Activated CD8-positive, alpha-beta memory T cell treated with anti-CD3 and anti-CD28 coated beads, Interleukin-2, amount 50 U/mL, for 1 hour (primary cell): Measurements from ENCODE around the gene DGCR2.
"Not testable (repeated sequence)": the region's sequence is repeated elsewhere in the genome, so short reads cannot be mapped to it uniquely, and the experiment has no call there.

ENCODE experiments used
- DNase-seq: peaks from one replicate; pipeline ENCODE4 v3.0.0-alpha.2; 2020; ENCODE audit errors: extremely low read depth

DGCR2 gene

DNA sequence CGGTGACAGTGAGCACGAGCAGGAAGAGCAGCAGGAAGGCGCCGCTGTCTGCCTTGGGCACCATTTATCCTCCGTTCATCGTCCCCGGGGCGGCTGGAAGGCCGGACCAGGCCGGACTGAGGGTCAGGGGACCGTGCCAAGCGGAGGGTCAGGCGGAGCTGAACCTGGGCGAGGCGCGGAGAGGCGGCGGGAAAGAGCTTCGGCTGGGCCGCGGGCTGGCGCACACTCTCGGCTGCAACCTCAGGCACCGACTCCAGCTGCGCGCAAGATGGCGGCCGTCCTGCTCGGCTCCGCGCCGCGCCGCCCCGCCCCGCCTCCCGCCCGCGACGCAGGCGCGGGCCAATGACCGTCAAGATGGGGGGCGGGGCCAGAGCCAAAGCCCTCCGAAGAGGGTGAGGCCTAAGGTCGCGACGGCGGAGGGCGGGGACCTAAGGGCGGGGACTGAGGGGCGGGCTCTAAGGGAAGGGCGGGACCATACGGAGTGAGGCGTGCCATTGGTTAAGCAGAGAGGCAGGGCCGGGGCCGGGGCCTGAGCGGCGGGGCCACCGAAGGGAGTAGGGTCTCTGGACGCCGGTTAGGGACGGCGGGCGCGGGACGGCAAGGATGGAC lies at the start of gene DGCR2:
DGCR2 (minus strand) TSS at position 270 of the 609 bp plus-strand sequence; CDS start at position 64, 206 bp downstream.
- peak; percentile 90 for DNase-seq

DNA sequence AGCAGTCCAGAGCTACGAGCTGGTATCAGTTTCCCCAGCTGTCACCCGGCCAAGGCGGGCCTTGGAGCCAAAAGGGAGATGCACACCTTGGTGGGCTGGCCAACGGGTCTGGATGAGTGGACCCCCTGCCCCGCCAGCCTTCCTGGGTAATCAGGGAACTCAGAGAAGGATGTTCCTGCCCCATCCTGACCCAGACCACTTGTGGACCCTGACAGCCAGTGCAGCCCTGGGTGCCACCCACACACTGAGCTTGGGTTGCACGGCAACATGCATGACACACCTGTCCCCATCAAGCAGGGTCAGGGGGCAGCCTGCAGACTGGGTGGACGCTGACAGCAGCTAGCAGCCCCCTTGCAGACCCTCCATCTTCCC lies 47.7 kb upstream of the DGCR2 start:
- no peak for DNase-seq

DNA sequence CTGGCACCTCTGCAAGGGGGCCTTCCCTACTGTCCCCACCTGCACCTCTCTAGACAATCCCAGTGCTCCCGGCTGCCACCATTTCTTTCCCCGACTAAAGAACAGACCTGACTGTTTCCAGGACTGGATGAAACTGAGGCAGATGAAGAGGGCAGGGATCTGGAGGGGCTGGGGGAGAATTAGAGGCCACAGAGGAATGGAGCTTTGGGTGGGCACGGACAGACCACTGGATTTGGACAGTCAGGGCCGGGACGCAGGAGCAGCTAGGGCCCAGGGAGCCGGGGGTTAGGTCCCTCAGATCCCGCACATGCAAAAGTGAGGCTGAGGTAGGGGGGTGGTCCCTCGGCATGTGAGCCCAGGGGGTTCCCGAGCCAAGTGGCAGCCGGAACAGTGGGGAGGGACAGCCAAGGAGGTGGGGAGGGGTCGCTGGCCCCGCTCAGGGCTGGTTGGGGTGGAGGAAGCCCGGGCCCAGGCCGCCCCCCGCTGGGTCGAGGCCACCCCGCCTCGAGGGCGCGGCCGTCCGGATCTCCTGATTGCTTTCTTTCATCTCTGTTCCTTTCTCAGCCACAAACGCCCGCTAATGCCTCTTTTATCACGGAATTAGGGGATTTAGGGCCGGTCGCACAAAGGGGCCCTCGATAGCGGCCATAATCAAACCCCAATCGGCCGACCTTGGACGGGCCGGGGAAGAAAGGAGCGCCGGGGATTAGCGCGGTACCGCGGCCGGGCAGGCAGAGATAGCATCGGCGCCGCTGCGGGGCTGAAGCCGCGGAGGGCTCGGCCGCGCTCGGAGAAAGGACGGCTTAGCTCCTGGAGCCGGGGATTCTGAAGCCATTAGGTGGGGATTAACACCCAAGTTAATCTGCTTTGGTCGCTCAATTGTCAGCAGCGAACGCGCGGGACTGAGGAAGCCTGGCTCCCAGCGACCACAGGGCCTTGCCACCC lies 47.1 kb upstream of the DGCR2 start:
- no peak for DNase-seq

DNA sequence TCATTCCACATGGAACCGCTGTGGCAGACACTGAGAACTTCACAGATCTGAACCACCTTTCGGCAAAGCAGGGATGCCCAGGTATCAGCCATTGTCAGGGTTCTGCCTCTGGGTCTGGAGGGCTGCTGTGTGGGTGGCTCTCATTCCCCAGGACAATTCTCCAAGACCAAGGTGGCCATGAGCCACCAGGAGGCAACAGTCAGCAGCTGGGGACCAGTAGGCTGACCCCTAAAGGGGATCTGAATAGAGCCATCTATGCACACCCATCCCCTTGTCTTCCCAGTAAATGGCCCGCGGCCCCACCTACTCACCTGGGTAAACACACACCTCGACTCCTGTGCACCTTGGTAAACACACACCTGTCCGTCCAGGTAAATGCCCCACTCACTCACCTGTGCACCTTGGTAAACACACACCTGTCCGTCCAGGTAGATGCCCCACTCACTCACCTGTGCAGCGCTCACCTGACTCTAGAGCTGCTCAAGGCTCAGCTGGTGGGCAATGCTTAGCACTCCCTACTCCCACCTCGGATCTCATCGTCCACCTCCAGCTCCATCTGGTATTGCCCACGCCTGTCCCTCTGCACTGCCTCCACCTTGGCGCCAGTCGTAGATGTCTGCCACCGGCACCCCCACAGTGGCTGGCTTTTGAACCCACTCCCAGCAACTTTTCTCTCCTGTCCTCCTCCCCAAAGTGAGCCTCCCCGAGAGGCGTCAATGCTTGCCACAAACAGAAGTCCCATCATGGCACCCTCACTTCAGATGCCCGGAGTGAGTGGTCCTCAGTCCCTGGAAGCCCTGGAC lies 46.1 kb upstream of the DGCR2 start:
- no peak for DNase-seq

- no peak for DNase-seq
Observed at GRCh38 chr22:19167106-19167869, 45.1 kb upstream of the DGCR2 start.

DNA sequence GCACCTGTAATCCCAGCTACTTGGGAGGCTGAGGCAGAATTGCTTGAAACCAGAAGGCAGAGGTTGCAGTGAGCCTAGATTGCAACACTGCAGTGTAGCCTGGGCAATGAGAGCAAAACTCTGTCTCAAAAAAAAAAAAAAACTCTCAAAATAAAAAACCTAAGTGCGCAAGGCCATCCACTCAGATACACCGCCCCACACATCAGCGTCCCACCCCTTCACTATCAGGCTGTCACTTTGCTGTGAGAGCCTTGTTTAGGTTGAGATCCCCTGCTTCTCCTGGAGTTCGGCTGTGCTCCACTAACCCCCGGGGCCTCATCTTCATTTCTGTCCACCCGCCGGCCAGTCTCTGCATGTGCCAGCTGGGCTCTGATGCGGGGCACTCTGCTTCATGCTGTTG lies 44.2 kb upstream of the DGCR2 start:
- DNase-seq: no peak

DNA sequence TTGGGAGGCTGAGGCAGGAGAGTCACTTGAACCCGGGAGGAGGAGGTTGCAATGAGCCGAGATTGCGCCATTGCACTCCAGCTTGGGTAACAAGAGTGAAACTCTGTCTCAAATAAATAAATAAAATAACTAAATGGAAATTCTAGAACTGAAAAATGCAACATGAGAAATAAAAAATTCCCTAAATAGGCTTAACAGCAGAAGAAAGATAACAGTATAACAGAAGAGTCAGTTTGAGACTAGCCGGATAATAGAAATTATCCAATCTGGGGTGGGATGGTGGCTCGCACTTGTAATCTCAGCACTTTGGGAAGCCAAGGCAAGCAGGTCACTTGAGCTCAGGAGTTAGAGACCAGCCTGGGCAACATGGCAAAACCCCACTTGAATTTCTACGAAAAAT lies 42.2 kb upstream of the DGCR2 start:
- DNase-seq: no peak

DNA sequence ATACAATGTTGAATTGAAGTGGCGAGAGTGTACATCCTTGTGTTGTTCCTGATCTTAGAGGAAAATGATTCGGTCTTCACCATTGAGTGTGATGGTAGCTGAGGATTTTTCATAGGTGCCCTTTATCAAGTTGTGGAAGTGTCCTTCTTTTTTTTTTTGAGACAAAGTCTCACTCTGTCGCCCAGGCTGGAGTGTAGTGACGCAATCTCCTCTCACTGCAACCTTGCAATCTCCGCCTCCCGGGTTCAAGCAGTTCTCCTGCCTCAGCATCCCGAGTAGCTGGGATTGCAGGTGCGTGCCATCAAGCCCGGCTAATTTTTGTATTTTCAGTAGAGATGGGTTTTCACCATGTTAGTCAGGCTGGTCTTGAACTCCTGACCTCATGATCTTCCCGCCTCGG lies 36.4 kb upstream of the DGCR2 start:
- DNase-seq: not testable (repeated sequence)

DNA sequence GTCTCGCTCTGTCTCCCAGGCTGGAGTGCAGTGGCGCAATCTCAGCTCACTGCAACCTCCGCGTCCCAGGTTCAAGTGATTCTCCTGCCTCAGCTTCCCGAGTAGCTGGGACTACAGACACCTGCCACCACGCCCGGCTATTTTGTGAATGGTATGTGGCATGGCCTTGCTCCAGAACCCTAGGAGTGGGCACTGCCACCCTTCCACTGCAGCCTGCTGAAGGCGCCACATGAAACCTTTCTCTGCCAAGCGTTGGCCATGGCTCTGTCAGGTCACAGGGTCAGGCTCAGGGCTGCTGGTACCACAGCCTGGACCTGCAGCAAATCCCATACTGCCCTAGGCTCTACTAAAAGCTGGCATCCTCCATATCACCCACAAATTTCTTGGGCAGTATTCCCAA lies 33.9 kb upstream of the DGCR2 start:
- DNase-seq: not testable (repeated sequence)

DNA sequence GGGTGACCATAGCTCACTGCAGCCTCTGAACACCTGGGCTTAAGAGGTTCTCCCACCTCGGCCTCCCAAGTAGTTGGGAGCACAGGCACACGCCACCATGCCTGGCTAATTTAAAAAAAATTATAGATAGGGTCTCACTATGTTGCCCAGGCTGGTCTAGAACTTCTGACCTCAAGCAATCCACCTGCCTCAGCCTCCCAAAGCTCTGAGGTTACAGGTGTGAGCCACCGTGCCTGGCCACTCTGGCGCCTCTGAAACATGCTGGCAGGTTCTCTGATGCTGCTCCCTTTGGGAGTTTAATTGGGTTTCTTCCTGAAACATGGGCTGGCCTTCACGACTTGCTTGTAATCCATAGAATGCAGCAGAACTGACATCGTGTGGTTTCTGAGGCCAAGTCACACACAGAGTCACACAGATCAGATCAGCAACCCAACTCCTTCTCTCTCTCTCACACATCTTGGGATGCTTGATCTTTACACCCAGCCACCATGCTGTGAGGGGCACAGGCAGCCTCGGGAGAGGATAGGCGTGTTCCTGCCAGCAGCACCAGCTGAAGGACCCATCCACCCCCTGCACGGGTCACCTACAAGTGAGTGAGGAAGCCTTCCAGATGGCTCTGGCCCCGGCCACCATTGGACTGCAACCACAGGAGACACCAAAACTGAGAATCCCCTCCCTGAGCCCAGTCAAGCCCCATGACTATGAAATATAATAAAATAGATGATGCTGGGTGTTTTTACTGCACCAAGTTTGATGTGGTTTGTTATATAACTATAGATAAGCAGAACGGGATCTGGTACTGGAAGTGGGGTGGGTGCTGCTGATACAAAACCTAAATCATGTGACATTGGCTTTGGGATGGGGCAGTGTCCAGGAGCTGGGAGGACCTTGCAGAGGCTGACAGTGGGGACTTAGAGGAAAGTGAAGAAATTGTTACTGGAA lies 31.0 kb upstream of the DGCR2 start:
- DNase-seq: no peak

DNA sequence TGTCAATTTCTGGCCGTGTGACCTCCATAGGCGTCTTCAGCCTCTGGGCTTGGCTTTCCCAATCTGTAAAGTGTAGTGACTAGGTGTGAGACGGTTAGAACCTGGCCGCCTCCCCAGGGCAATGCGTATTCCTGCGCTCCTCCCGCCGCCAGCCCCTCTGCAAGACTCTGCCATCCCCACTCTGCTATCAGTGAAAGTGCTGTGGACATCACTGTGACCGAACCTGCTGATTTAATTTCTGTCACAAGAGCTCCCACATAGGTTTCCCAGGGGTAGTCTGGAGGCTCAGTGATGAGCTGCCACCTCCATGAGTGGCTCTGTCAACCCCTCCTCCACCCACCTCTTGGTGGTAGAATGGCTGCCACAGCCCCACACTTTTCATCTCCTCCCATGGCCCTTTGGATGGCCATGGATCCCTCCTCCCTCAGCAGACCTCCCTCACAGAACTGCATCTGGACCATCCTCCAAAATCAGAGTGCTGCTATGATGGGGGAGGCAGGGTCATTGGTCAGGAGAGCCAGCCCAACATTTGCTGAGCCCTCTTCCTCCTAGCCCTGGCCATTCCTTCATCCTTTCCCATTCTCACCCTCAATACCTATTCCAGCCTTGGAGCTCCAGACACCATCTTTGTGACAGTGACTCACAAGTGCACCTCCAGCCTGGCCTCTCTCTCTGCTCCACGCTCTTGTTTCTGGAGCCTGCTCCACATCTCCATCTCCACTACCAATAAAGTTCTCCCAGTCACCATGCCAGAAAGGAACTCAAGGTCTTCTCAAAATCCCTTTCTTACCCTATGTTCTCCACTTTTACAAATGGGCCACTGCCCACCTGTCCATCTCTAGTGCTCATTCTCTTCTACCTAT lies 29.3 kb upstream of the DGCR2 start:
- DNase-seq: no peak

- DNase-seq: no peak
Observed at GRCh38 chr22:19150482-19151328, 28.5 kb upstream of the DGCR2 start.

GRCh38 chr22:19149991-19150390 lies 27.8 kb upstream of the DGCR2 start, which contains the start of gene GSC2:
GSC2 (minus strand) TSS chr22:19150292; CDS start chr22:19150283, 9 bp downstream.
- no peak for DNase-seq

DNA sequence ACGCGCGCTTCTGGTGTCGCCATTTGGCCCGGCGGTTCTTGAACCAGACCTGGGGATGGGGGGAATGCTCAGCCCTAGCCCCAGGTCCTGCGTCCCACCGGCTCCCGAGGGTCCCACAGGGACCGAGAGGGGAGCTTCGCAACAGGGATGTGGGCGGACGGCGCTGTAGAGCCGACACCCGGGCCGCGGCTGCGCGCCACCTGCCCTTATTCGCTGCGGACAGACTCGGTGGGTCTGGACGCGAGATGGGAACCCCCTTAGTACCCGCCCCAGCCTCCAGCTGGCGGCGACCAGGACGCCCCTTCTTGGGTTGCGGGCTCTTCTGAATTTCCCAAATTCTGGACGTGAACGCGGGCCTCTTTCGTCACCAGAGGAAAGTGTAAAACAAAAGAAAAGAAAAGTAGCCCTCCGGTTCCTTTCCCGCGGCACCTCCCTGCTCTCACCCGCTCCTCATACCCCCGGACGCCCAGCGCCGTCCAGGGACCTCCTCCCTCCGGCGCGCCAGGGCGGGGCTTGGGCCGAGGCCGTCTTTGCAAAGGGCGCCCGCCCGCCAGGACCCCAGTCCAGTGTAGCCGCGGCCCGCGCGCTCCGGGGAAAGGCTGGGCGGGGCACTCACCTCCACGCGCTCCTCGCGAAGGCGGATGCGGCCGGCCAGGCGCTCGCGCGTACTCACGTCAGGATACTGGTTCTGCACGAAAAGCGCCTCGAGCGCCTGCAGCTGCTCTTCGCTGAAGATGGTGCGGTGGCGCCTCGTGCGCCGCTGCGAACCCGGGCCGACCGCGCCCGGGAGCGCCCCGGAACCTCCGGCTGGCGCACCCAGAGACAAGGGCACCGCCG lies 27.1 kb upstream of the DGCR2 start:
- no peak for DNase-seq

GRCh38 chr22:19148417-19149046 lies 26.3 kb upstream of the DGCR2 start:
- no peak for DNase-seq

- no peak for DNase-seq
Observed at GRCh38 chr22:19147195-19147780, 25.1 kb upstream of the DGCR2 start.
